ENCODE results near the gene PID1. TPM values are rescaled to one million over a fixed set of nuclear protein-coding genes. Genes with fewer than 3 reads are reported as not detected.
A peak's percentile ranks its signal among the peaks of the same experiment; 100 is the strongest.

The PID1 gene
- total and polyA plus RNA-seq, 12 donors, result 4.5 to 81.9 (median 47.0) TPM

- Histone ChIP-seq H3K9me3 (replicated peaks in 1 of 3) (no peaks in the 10 kb centered on the region), H3K27ac (peak overlapping the region in 1 of 5 donors; percentile 23), H3K4me1 (replicated peaks in 1 of 2) (peaks cover 6 to 18% of the 10 kb centered on the region in 2 donors), H3K36me3 (replicated peaks in 1 of 2) (no peaks in the 10 kb centered on the region), H3K4me3 (no peak overlapping the region), H3K27me3 (no peaks in the 10 kb centered on the region)
- WGBS, 4 donors, result 57 to 71% (median 64%) methylated on average over 2 of the region's 2 CpGs
- TF ChIP-seq CTCF (IDR thresholded peaks at IDR 0.05) (peak in 1 of 6 experiments; percentile 15), POLR2A (IDR thresholded peaks at IDR 0.05) (no peak)
- peak in 4 of 7 donors; percentile 21 to 41 (median 33) for DNase-seq
- intact Hi-C loops (cut with DNase I), result no loop called here
Measured at GRCh38 chr2:229164545-229165249, 106.4 kb downstream of the PID1 start.

- no peak overlapping the region for H3K4me3 ChIP-seq
- H3K36me3 ChIP-seq (replicated peaks in 1 of 2), result no peaks in the 10 kb centered on the region
- peaks cover 0 to 11% of the 10 kb centered on the region in 2 donors for H3K4me1 ChIP-seq (replicated peaks in 1 of 2)
- 61 to 71% (median 69%) methylated on average over 2 of the region's 2 CpGs for WGBS, 4 donors
- no peak for TF ChIP-seq CTCF (IDR thresholded peaks at IDR 0.05)
- intact Hi-C loops (cut with DNase I), result no loop called here
- H3K9me3 ChIP-seq (replicated peaks in 1 of 3), result no peaks in the 10 kb centered on the region
- DNase-seq, result no peak
- no peaks in the 10 kb centered on the region for H3K27me3 ChIP-seq
- H3K27ac ChIP-seq, result no peak overlapping the region
Measured at GRCh38 chr2:229163893-229164292, 107.2 kb downstream of the PID1 start.

GRCh38 chr2:229162015-229162414 is 109.1 kb downstream of the PID1 start:
- Histone ChIP-seq H3K27me3 (no peaks in the 10 kb centered on the region), H3K36me3 (replicated peaks in 1 of 2) (no peaks in the 10 kb centered on the region), H3K9me3 (replicated peaks in 1 of 3) (no peaks in the 10 kb centered on the region), H3K4me1 (replicated peaks in 1 of 2) (peaks cover 0 to 11% of the 10 kb centered on the region in 2 donors), H3K27ac (no peak overlapping the region), H3K4me3 (no peak overlapping the region)
- TF ChIP-seq CTCF (IDR thresholded peaks at IDR 0.05) (no peak), POLR2A (IDR thresholded peaks at IDR 0.05) (no peak)
- WGBS, 4 donors, result 79 to 94% (median 86%) methylated on average over 4 of the region's 4 CpGs
- intact Hi-C loops (cut with DNase I), result no loop called here
- no peak for DNase-seq

- no peaks in the 10 kb centered on the region for H3K27me3 ChIP-seq
- no peak overlapping the region for H3K4me3 ChIP-seq
- H3K36me3 ChIP-seq (replicated peaks in 1 of 2), result no peaks in the 10 kb centered on the region
- no peak for DNase-seq
- WGBS, 4 donors, result 83 to 96% (median 90%) methylated on average over 2 of the region's 2 CpGs
- H3K4me1 ChIP-seq (replicated peaks in 1 of 2), result peaks cover 0 to 11% of the 10 kb centered on the region in 2 donors
- intact Hi-C loops (cut with DNase I), result no loop called here
- H3K9me3 ChIP-seq (replicated peaks in 1 of 3), result no peaks in the 10 kb centered on the region
- TF ChIP-seq POLR2A (IDR thresholded peaks at IDR 0.05) (no peak), CTCF (IDR thresholded peaks at IDR 0.05) (no peak)
- H3K27ac ChIP-seq, result no peak overlapping the region
Measured at GRCh38 chr2:229160984-229161383, 110.1 kb downstream of the PID1 start.
